Measurements from ENCODE around the gene CPE.

DNA sequence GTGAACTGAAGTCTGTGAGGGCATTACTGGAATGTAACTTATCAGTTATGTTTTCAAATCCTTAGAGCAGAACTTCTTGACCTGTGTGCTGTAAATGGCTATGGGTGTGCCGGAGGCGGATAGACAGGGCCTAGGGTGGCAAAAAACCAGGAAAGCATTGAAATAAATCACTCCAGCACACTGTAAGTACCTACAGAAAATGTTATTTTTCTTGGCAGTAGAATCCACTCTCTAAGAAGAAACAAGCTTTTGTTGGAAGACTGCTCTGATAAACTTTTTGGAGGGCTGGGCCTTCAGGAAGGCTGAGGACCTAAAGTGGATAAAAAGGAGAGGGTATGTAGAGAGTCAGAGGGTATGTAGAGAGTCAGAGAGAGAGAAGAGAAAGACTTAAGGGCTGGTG lies 14.9 kb downstream of the CPE start:
- TF ChIP-seq, protein P1, sequence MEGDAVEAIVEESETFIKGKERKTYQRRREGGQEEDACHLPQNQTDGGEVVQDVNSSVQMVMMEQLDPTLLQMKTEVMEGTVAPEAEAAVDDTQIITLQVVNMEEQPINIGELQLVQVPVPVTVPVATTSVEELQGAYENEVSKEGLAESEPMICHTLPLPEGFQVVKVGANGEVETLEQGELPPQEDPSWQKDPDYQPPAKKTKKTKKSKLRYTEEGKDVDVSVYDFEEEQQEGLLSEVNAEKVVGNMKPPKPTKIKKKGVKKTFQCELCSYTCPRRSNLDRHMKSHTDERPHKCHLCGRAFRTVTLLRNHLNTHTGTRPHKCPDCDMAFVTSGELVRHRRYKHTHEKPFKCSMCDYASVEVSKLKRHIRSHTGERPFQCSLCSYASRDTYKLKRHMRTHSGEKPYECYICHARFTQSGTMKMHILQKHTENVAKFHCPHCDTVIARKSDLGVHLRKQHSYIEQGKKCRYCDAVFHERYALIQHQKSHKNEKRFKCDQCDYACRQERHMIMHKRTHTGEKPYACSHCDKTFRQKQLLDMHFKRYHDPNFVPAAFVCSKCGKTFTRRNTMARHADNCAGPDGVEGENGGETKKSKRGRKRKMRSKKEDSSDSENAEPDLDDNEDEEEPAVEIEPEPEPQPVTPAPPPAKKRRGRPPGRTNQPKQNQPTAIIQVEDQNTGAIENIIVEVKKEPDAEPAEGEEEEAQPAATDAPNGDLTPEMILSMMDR (IDR thresholded peaks at IDR 0.05): no peak
- TF ChIP-seq POLR2A (IDR thresholded peaks at IDR 0.05) (no peak), POLR2AphosphoS5 (IDR thresholded peaks at IDR 0.05) (no peak), EP300 (IDR thresholded peaks at IDR 0.05) (no peak)
